WTC11 (cell line): Measurements from ENCODE around the gene ECM2. TPM values are rescaled to one million over a fixed set of nuclear protein-coding genes. Genes with fewer than 3 reads are reported as not detected.

Experiments
- ATAC-seq: fragments of 200-7000 bp; cut with Tn5 transposase; 2 replicates; pipeline ENCODE4 v1.10.0; 2021; ENCODE audit warnings: mild to moderate bottlenecking, moderate library complexity
- CTCF ChIA-PET: fragments of 300-600 bp; sonication (Branson Sonifier 250); formaldehyde crosslinking; loops from one replicate; lab custom pipeline; 2021; ENCODE audit warnings: antibody characterized with exemption; lab: Charles Lee
- POLR2A ChIA-PET: fragments of 350-600 bp; sonication (Branson Sonifier 250); formaldehyde crosslinking; loops from one replicate; lab custom pipeline; 2021; ENCODE audit warnings: antibody characterized with exemption; lab: Charles Lee
- DNase-seq: peaks from one replicate; pipeline ENCODE4 v3.0.0; 2021; ENCODE audit warnings: low spot score
- H3K27ac Mint-ChIP-seq: 2 replicates; pipeline ENCODE4 v1.8.0; 2021; ENCODE audit warnings: mixed read lengths
- H3K27me3 Mint-ChIP-seq: 2 replicates; pipeline ENCODE4 v1.8.0; 2021; ENCODE audit warnings: low read depth, mild to moderate bottlenecking, moderate library complexity, mixed read lengths
- H3K36me3 Mint-ChIP-seq: 2 replicates; pipeline ENCODE4 v1.8.0; 2021; ENCODE audit warnings: mixed read lengths
- H3K4me1 Mint-ChIP-seq: 2 replicates; pipeline ENCODE4 v1.8.0; 2022; ENCODE audit warnings: mixed read lengths
- H3K4me3 Mint-ChIP-seq: 2 replicates; pipeline ENCODE4 v1.8.0; 2021; ENCODE audit warnings: mild to moderate bottlenecking, moderate library complexity, mixed read lengths
- H3K9me3 Mint-ChIP-seq: 2 replicates; pipeline ENCODE4 v1.8.0; 2021; ENCODE audit warnings: mixed read lengths
- AR ChIP-seq: fragments of 250-450 bp; sonication (Bioruptor Pico); IDR thresholded peaks from 2 replicates; pipeline ENCODE4 v1.9.0; 2021; ENCODE audit warnings: mild to moderate bottlenecking
- ATF1 ChIP-seq: sonication (generic); formaldehyde crosslinking; IDR thresholded peaks from 2 replicates; pipeline ENCODE4 v1.8.1; 2023; ENCODE audit warnings: mild to moderate bottlenecking, moderate library complexity, missing genetic modification reagents
- ATF6 ChIP-seq: sonication (generic); formaldehyde crosslinking; IDR thresholded peaks from 2 replicates; pipeline ENCODE4 v1.8.1; 2023; ENCODE audit warnings: mild to moderate bottlenecking, missing genetic modification reagents
- CREB1 ChIP-seq: sonication (generic); formaldehyde crosslinking; IDR thresholded peaks from 2 replicates; pipeline ENCODE4 v1.8.0; 2023; ENCODE audit warnings: mild to moderate bottlenecking, missing genetic modification reagents
- EMX1 ChIP-seq: fragments of 250-450 bp; sonication (Bioruptor Pico); IDR thresholded peaks from 2 replicates; pipeline ENCODE4 v1.8.0; 2021; ENCODE audit warnings: mild to moderate bottlenecking
- ERG ChIP-seq: fragments of 250-450 bp; sonication (Bioruptor Pico); IDR thresholded peaks from 2 replicates; pipeline ENCODE4 v1.8.0; 2021; ENCODE audit warnings: mild to moderate bottlenecking
- MAX ChIP-seq: sonication (generic); formaldehyde crosslinking; IDR thresholded peaks from 2 replicates; pipeline ENCODE4 v1.8.0; 2022; ENCODE audit warnings: mild to moderate bottlenecking, missing genetic modification reagents
- MYBL2 ChIP-seq: sonication (generic); formaldehyde crosslinking; IDR thresholded peaks from 2 replicates; pipeline ENCODE4 v1.8.1; 2023; ENCODE audit warnings: mild to moderate bottlenecking, moderate library complexity, missing genetic modification reagents
- NFATC4 ChIP-seq: fragments of 250-450 bp; sonication (Bioruptor Pico); IDR thresholded peaks from 2 replicates; pipeline ENCODE4 v1.9.0; 2021; ENCODE audit warnings: mild to moderate bottlenecking
- NFE2L1 ChIP-seq: sonication (generic); formaldehyde crosslinking; IDR thresholded peaks from 2 replicates; pipeline ENCODE4 v1.8.1; 2023; ENCODE audit warnings: missing genetic modification reagents
- ZNF263 ChIP-seq: sonication (generic); formaldehyde crosslinking; IDR thresholded peaks from 2 replicates; pipeline ENCODE4 v1.8.1; 2022; ENCODE audit warnings: low read depth, mild to moderate bottlenecking, moderate library complexity, missing genetic modification reagents
- ZNF317 ChIP-seq: sonication (generic); formaldehyde crosslinking; IDR thresholded peaks from 2 replicates; pipeline ENCODE4 v1.8.1; 2023; ENCODE audit warnings: low read depth, mild to moderate bottlenecking, moderate library complexity, missing genetic modification reagents, borderline replicate concordance
- ZNF396 ChIP-seq: fragments of 250-450 bp; sonication (Bioruptor Pico); IDR thresholded peaks from 2 replicates; pipeline ENCODE4 v1.8.0; 2021; ENCODE audit warnings: mild to moderate bottlenecking, moderate library complexity, borderline replicate concordance
- ZNF416 ChIP-seq: fragments of 250-450 bp; sonication (Bioruptor Pico); IDR thresholded peaks from 2 replicates; pipeline ENCODE4 v1.9.0; 2021; ENCODE audit warnings: mild to moderate bottlenecking, inconsistent platforms
- ZSCAN18 ChIP-seq: fragments of 250-450 bp; sonication (Bioruptor Pico); IDR thresholded peaks from 2 replicates; pipeline ENCODE4 v2.1.2; 2022; ENCODE audit warnings: mild to moderate bottlenecking, moderate library complexity
- total RNA-seq: library from RNA; stranded (reverse); gene quantifications from 3 replicates; pipeline ENCODE4 v1.2.3, GENCODE V29; 2021
- TF ChIP-seq, protein P1 (sequence below): fragments of 200-600 bp; IDR thresholded peaks from 2 replicates; pipeline ENCODE4 v1.8.0; 2022; ENCODE audit warnings: antibody characterized with exemption
- TF ChIP-seq, protein P2 (sequence below): sonication (generic); formaldehyde crosslinking; IDR thresholded peaks from 2 replicates; pipeline ENCODE4 v1.8.1; 2023; ENCODE audit warnings: mild to moderate bottlenecking, moderate library complexity, missing genetic modification reagents

Gene ECM2
- total RNA-seq, 1 experiment from 2014 or later: not detected

- ChIA-PET CTCF (interaction anchor here (0.6 kb wide), 1 partner anchor 242 kb away, joined by 4 read pairs; no protein-coding TSS in a partner anchor), POLR2A (no interaction called here)
- no peaks in the 10 kb centered on the region for H3K27me3 Mint-ChIP-seq
- peaks cover 8% of the 10 kb centered on the region; the same call in 1 of the 2 replicates for H3K36me3 Mint-ChIP-seq
- ATAC-seq: no peak
- DNase-seq: no peak
- no peak overlapping the region for H3K27ac Mint-ChIP-seq
- no peak overlapping the region for H3K4me3 Mint-ChIP-seq
- peaks cover 5% of the 10 kb centered on the region for H3K9me3 Mint-ChIP-seq
- TF ChIP-seq, protein P1, sequence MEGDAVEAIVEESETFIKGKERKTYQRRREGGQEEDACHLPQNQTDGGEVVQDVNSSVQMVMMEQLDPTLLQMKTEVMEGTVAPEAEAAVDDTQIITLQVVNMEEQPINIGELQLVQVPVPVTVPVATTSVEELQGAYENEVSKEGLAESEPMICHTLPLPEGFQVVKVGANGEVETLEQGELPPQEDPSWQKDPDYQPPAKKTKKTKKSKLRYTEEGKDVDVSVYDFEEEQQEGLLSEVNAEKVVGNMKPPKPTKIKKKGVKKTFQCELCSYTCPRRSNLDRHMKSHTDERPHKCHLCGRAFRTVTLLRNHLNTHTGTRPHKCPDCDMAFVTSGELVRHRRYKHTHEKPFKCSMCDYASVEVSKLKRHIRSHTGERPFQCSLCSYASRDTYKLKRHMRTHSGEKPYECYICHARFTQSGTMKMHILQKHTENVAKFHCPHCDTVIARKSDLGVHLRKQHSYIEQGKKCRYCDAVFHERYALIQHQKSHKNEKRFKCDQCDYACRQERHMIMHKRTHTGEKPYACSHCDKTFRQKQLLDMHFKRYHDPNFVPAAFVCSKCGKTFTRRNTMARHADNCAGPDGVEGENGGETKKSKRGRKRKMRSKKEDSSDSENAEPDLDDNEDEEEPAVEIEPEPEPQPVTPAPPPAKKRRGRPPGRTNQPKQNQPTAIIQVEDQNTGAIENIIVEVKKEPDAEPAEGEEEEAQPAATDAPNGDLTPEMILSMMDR: no peak
- TF ChIP-seq ATF1 (CRISPR knock-in tag) (no peak), CREB1 (CRISPR knock-in tag) (no peak), AR (CRISPR knock-in tag) (no peak), ZNF317 (CRISPR knock-in tag) (no peak), ZNF416 (no peak), ZNF396 (CRISPR knock-in tag) (no peak), ATF6 (no peak), NFATC4 (CRISPR knock-in tag) (no peak), EMX1 (CRISPR knock-in tag) (no peak), MAX (CRISPR knock-in tag) (no peak), ERG (CRISPR knock-in tag) (no peak)
- TF ChIP-seq, protein P2, sequence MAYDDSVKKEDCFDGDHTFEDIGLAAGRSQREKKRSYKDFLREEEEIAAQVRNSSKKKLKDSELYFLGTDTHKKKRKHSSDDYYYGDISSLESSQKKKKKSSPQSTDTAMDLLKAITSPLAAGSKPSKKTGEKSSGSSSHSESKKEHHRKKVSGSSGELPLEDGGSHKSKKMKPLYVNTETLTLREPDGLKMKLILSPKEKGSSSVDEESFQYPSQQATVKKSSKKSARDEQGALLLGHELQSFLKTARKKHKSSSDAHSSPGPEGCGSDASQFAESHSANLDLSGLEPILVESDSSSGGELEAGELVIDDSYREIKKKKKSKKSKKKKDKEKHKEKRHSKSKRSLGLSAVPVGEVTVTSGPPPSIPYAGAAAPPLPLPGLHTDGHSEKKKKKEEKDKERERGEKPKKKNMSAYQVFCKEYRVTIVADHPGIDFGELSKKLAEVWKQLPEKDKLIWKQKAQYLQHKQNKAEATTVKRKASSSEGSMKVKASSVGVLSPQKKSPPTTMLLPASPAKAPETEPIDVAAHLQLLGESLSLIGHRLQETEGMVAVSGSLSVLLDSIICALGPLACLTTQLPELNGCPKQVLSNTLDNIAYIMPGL: no peak
- H3K4me1 Mint-ChIP-seq: 0 out of 2 replicates have a peak, but pooled peaks cover 3% of the 10 kb centered on the region
Observed at GRCh38 chr9:92543972-92544371, 8.2 kb upstream of the ECM2 start.

DNA sequence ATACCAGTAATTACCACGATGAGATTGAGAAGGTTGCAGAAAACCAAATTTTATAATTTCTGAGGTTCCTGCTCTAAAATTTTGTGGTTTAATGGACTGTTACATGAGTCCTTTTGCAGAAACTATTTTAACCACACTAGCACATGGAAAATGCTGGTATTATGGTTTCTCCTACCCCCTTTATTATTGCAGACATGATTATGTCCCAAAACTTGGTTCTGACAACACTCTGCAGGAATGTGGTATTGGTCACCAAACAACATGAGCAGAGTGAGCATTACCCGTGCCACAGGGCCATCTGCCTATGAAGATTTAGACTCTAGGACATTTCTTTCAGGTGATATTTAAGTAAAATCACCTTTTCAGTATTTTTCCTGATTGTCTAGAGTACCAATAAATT is 2.8 kb upstream of the ECM2 start:
- ChIA-PET CTCF (interaction anchor here (1.1 kb wide), 1 partner anchor 37 kb away, joined by 3 read pairs; no protein-coding TSS in a partner anchor), POLR2A (no interaction called here)
- peaks cover 16% of the 10 kb centered on the region for H3K4me1 Mint-ChIP-seq
- TF ChIP-seq MYBL2 (CRISPR knock-in tag) (no peak), ZSCAN18 (CRISPR knock-in tag) (no peak), ZNF263 (CRISPR knock-in tag) (no peak), NFE2L1 (CRISPR knock-in tag) (no peak), NFATC4 (CRISPR knock-in tag) (no peak)
- TF ChIP-seq, protein P1: no peak
- ATAC-seq (no peak), DNase-seq (no peak)
- no peak overlapping the region for H3K27ac Mint-ChIP-seq
- H3K27me3 Mint-ChIP-seq: no peaks in the 10 kb centered on the region
- no peak overlapping the region for H3K4me3 Mint-ChIP-seq
- no peaks in the 10 kb centered on the region for H3K9me3 Mint-ChIP-seq
- no peaks in the 10 kb centered on the region for H3K36me3 Mint-ChIP-seq
